IMR-90 (cell line): Measurements from ENCODE around the gene THRB. TPM values are rescaled to one million over a fixed set of nuclear protein-coding genes. Genes with fewer than 3 reads are reported as not detected.

Experiments
- ATAC-seq: fragments of 200-7000 bp; cut with Tn5 transposase; 2 replicates; pipeline ENCODE4 v1.9.1; 2020; ENCODE audit warnings: low read depth, mild to moderate bottlenecking, moderate library complexity
- BruUV-seq: library from RNA; stranded (reverse); fragments of 400-500 nt; replicated peaks from 2 replicates; lab custom pipeline; 2021; lab: Mats Ljungman, UMichigan
- CTCF ChIA-PET: fragments of 300-600 bp; formaldehyde crosslinking; extraction: SDS; loops from one replicate; lab custom pipeline; 2021; ENCODE audit warnings: antibody characterized with exemption; lab: Yijun Ruan, JAX
- POLR2A ChIA-PET: fragments of 300-600 bp; sonication (Branson Sonifier 250); formaldehyde crosslinking; loops from one replicate; lab custom pipeline; 2022; ENCODE audit warnings: antibody characterized with exemption; ENCODE audit not compliant: unreplicated experiment; lab: Charles Lee
- DNase-seq: peaks from one replicate; pipeline ENCODE4 v3.0.0; 2013
- H2AFZ ChIP-seq: replicated peaks from 2 replicates; pipeline ENCODE3; 2013; ENCODE audit warnings: low read length, mild to moderate bottlenecking; ENCODE audit not compliant: poor library complexity
- H2AK5ac ChIP-seq: 2 replicates; pipeline ENCODE4 v1.6.1; 2013; ENCODE audit warnings: low read depth, low read length, inconsistent platforms
- H2AK9ac ChIP-seq: replicated peaks from 2 replicates; pipeline ENCODE3; 2013; ENCODE audit warnings: mild to moderate bottlenecking, low read depth, low read length, moderate library complexity; ENCODE audit not compliant: poor library complexity
- H2BK120ac ChIP-seq: 2 replicates; pipeline ENCODE4 v1.6.1; 2013; ENCODE audit warnings: low read depth, low read length, inconsistent platforms
- H2BK15ac ChIP-seq: 3 replicates; pipeline ENCODE4 v1.6.1; 2013; ENCODE audit warnings: low read depth, low read length, inconsistent platforms
- H2BK20ac ChIP-seq: 2 replicates; pipeline ENCODE4 v1.6.1; 2013; ENCODE audit warnings: low read depth, mild to moderate bottlenecking, inconsistent platforms, low read length, moderate library complexity
- H2BK5ac ChIP-seq: 2 replicates; pipeline ENCODE4 v1.6.1; 2013; ENCODE audit warnings: mild to moderate bottlenecking, low read depth, low read length, inconsistent platforms; ENCODE audit not compliant: poor library complexity, severe bottlenecking
- H3K14ac ChIP-seq: replicated peaks from 2 replicates; pipeline ENCODE4 v1.6.1; 2013; ENCODE audit warnings: low read depth, low read length, inconsistent platforms
- H3K18ac ChIP-seq: 2 replicates; pipeline ENCODE4 v1.6.1; 2013; ENCODE audit warnings: low read depth, low read length, control low read depth
- H3K23ac ChIP-seq: 2 replicates; pipeline ENCODE4 v1.6.1; 2013; ENCODE audit warnings: low read depth, low read length, inconsistent platforms
- H3K27ac ChIP-seq: 2 replicates; pipeline ENCODE4 v1.5.1; 2013; ENCODE audit warnings: mild to moderate bottlenecking, control low read depth, low read length; ENCODE audit not compliant: insufficient read depth
- H3K27me3 ChIP-seq: 2 replicates; pipeline ENCODE4 v1.6.1; 2013; ENCODE audit warnings: low read length; ENCODE audit not compliant: control insufficient read depth, insufficient read depth
- H3K36me3 ChIP-seq: 2 replicates; pipeline ENCODE4 v1.6.1; 2013; ENCODE audit warnings: low read length, mixed read lengths; ENCODE audit not compliant: control insufficient read depth, insufficient read depth
- H3K4ac ChIP-seq: 2 replicates; pipeline ENCODE4 v1.6.1; 2013; ENCODE audit warnings: low read depth, low read length, inconsistent platforms
- H3K4me1 ChIP-seq: 2 replicates; pipeline ENCODE4 v1.6.1; 2013; ENCODE audit warnings: low read length, mixed read lengths; ENCODE audit not compliant: control insufficient read depth, insufficient read depth
- H3K4me2 ChIP-seq: 2 replicates; pipeline ENCODE4 v1.6.1; 2013; ENCODE audit warnings: low read depth, mild to moderate bottlenecking, control low read depth, low read length, moderate library complexity
- H3K4me3 ChIP-seq: 2 replicates; pipeline ENCODE4 v1.5.1; 2013; ENCODE audit warnings: low read depth, mild to moderate bottlenecking, control low read depth, low read length, moderate library complexity; ENCODE audit not compliant: insufficient read depth
- H3K56ac ChIP-seq: 2 replicates; pipeline ENCODE4 v1.6.1; 2013; ENCODE audit warnings: low read length, inconsistent platforms; ENCODE audit not compliant: insufficient read depth; ENCODE audit errors: extremely low read depth
- H3K79me1 ChIP-seq, 2 experiments: 2 replicates each; pipeline ENCODE4 v1.6.1; 2013; ENCODE audit warnings: low read length in 2 of 2, inconsistent platforms in 1 of 2, low read depth in 1 of 2
- H3K9ac ChIP-seq: 2 replicates; pipeline ENCODE4 v1.6.1; 2013; ENCODE audit warnings: low read depth, low read length, control low read depth
- H3K9me1 ChIP-seq: 2 replicates; pipeline ENCODE4 v1.6.1; 2013; ENCODE audit warnings: low read length, inconsistent platforms; ENCODE audit not compliant: insufficient read depth
- H3K9me3 ChIP-seq: 2 replicates; pipeline ENCODE4 v1.6.1; 2013; ENCODE audit warnings: low read length; ENCODE audit not compliant: control insufficient read depth, insufficient read depth
- H4K20me1 ChIP-seq: 2 replicates; pipeline ENCODE4 v1.6.1; 2013; ENCODE audit warnings: low read length, inconsistent platforms; ENCODE audit not compliant: insufficient read depth
- H4K5ac ChIP-seq: 2 replicates; pipeline ENCODE4 v1.6.1; 2013; ENCODE audit warnings: mild to moderate bottlenecking, low read depth, low read length, control low read depth
- H4K8ac ChIP-seq, 2 experiments: 2 replicates each; pipeline ENCODE4 v1.6.1; 2013; ENCODE audit warnings: low read depth in 2 of 2, low read length in 2 of 2, control low read depth in 1 of 2, inconsistent platforms in 1 of 2
- H4K91ac ChIP-seq: 2 replicates; pipeline ENCODE4 v1.6.1; 2013; ENCODE audit warnings: low read depth, low read length, inconsistent platforms; ENCODE audit not compliant: insufficient read depth
- MXI1 ChIP-seq: IDR thresholded peaks from 2 replicates; pipeline ENCODE4 v1.6.1; 2012; ENCODE audit warnings: low read depth, mild to moderate bottlenecking, low read length, moderate library complexity, borderline replicate concordance
- NFE2L2 ChIP-seq: fragments of 150-350 bp; IDR thresholded peaks from 2 replicates; pipeline ENCODE4 v1.6.1; 2016; ENCODE audit warnings: low read depth, mild to moderate bottlenecking, low read length
- RAD21 ChIP-seq: IDR thresholded peaks from 2 replicates; pipeline ENCODE4 v1.6.1; 2012; ENCODE audit warnings: low read length, improper control_type of control experiment
- RFX5 ChIP-seq: IDR thresholded peaks from 2 replicates; pipeline ENCODE4 v1.8.0; 2012; ENCODE audit warnings: low read depth, mild to moderate bottlenecking, low read length, moderate library complexity
- WGBS, 2 experiments: methylation state at CpG; one replicate each; pipeline versions ENCODE4 v1.1.5 to v1.1.7; 2013; ENCODE audit warnings: missing lambda C conversion rate in 2 of 2; ENCODE audit not compliant: insufficient read length in 1 of 2; ENCODE audit errors: extremely low coverage in 2 of 2; 5-methylcytosine and 5-hydroxymethylcytosine counted together
- dilution Hi-C: fragments of 300-500 bp; cut with HindIII; formaldehyde crosslinking; loops from one replicate; pipeline ENCODE4 v1.14.3; 2018; ENCODE audit warnings: low sequenced_read_pairs; ENCODE audit not compliant: unreplicated experiment
- in situ Hi-C: fragments of 300-500 bp; cut with MboI; formaldehyde crosslinking; loops from 3 replicates; pipeline ENCODE4 v1.14.3; 2019; ENCODE audit warnings: low sequenced_read_pairs, inconsistent platforms, mixed read lengths
- intact Hi-C: fragments of 100-400 bp; cut with micrococcal nuclease; formaldehyde crosslinking; loops from 2 replicates; pipeline ENCODE4 v1.10.0; 2022
- polyA plus RNA-seq, 3 experiments: library from polyadenylated mRNA; depleted of rRNA; stranded (reverse); fragments of >200 nt; gene quantifications; 2 replicates each; pipeline ENCODE4 v1.2.3, GENCODE V29; 2012; ENCODE audit warnings: low replicate concordance in 1 of 3
- total RNA-seq: library from RNA; depleted of rRNA; stranded (reverse); fragments of >200 nt; gene quantifications from 2 replicates; pipeline ENCODE4 v1.2.3, GENCODE V29; 2012
- TF ChIP-seq, protein P1 (sequence below): fragments of 150-350 bp; IDR thresholded peaks from 2 replicates; pipeline ENCODE4 v1.6.1; 2016; ENCODE audit warnings: low read depth, mild to moderate bottlenecking, low read length, moderate library complexity, borderline replicate concordance

The THRB gene
- total and polyA plus RNA-seq, 2 of the 4 experiments (the other 2 are of a cell fraction) = under 0.01 TPM; not detected in 1

DNA sequence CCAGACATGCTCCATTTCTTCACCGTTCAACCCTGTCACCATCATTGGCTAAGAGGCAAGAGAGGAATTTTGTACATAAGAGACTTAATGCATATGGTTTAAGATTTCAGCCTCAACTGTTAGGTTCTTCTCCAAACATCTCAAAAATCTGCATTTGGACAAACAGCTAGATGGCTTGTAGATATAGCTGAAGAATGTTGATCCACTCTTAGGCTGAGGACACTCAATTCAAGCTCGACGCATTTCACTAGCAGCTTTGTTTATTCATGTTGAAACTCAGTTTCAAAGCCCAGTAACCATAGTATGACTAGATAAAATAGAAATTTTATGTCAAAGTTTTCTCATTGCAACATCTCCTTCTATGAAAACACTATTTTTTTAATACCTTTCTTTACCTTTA, 208.2 kb downstream of the THRB start:
- dilution Hi-C loops (no loop called here), in situ Hi-C loops (no loop called here), intact Hi-C loops (no loop called here)
- ATAC-seq = no peak
- no peak overlapping the region for H2BK120ac ChIP-seq
- CTCF ChIA-PET = interaction anchor here (1.2 kb wide), 1 partner anchor 17 kb away, joined by 3 read pairs; no protein-coding TSS in a partner anchor
- POLR2A ChIA-PET = no interaction called here
- no peak overlapping the region for H3K4me3 ChIP-seq
- H3K4ac ChIP-seq = no peak overlapping the region
- H2AK9ac ChIP-seq = no peak overlapping the region
- BruUV-seq = no TSS peak
- H3K56ac ChIP-seq = no peak overlapping the region
- H3K14ac ChIP-seq = no peak overlapping the region
- no peak overlapping the region for H2BK5ac ChIP-seq
- H2AFZ ChIP-seq = no peak overlapping the region
- no peaks in the 10 kb centered on the region for H3K79me1 ChIP-seq
- no peak for DNase-seq
- H3K4me1 ChIP-seq = no peaks in the 10 kb centered on the region
- H3K4me2 ChIP-seq = no peak overlapping the region
- H4K91ac ChIP-seq = no peak overlapping the region
- no peak overlapping the region for H4K8ac ChIP-seq
- WGBS, 2 experiments = no CpG with 5 or more reads among the region's 3 CpGs
- H3K18ac ChIP-seq = no peak overlapping the region
- H3K27me3 ChIP-seq = no peaks in the 10 kb centered on the region
- H3K9ac ChIP-seq = no peak overlapping the region
- no peaks in the 10 kb centered on the region for H3K9me3 ChIP-seq
- H4K5ac ChIP-seq = no peak overlapping the region
- no peaks in the 10 kb centered on the region for H3K36me3 ChIP-seq
- H3K27ac ChIP-seq = no peak overlapping the region
- no peaks in the 10 kb centered on the region for H3K9me1 ChIP-seq
- no peaks in the 10 kb centered on the region for H4K20me1 ChIP-seq
- no peak overlapping the region for H3K23ac ChIP-seq
- TF ChIP-seq, protein P1, sequence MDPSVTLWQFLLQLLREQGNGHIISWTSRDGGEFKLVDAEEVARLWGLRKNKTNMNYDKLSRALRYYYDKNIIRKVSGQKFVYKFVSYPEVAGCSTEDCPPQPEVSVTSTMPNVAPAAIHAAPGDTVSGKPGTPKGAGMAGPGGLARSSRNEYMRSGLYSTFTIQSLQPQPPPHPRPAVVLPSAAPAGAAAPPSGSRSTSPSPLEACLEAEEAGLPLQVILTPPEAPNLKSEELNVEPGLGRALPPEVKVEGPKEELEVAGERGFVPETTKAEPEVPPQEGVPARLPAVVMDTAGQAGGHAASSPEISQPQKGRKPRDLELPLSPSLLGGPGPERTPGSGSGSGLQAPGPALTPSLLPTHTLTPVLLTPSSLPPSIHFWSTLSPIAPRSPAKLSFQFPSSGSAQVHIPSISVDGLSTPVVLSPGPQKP = no peak
- TF ChIP-seq RAD21 (no peak), RFX5 (no peak), NFE2L2 (no peak), MXI1 (no peak)
- no peak overlapping the region for H2BK20ac ChIP-seq
- no peak overlapping the region for H2BK15ac ChIP-seq
- H2AK5ac ChIP-seq = no peak overlapping the region
